ENCODE results near the gene KRTAP4-6.

GRCh38 chr17:41133880-41134735 is 6.2 kb downstream of the KRTAP4-6 start:
- TF ChIP-seq, protein P1, sequence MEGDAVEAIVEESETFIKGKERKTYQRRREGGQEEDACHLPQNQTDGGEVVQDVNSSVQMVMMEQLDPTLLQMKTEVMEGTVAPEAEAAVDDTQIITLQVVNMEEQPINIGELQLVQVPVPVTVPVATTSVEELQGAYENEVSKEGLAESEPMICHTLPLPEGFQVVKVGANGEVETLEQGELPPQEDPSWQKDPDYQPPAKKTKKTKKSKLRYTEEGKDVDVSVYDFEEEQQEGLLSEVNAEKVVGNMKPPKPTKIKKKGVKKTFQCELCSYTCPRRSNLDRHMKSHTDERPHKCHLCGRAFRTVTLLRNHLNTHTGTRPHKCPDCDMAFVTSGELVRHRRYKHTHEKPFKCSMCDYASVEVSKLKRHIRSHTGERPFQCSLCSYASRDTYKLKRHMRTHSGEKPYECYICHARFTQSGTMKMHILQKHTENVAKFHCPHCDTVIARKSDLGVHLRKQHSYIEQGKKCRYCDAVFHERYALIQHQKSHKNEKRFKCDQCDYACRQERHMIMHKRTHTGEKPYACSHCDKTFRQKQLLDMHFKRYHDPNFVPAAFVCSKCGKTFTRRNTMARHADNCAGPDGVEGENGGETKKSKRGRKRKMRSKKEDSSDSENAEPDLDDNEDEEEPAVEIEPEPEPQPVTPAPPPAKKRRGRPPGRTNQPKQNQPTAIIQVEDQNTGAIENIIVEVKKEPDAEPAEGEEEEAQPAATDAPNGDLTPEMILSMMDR (conservative IDR thresholded peaks at IDR 0.05; ENCODE audit: low read depth, low read length) = no peak
- no peak for TF ChIP-seq EZH2phosphoT487 (IDR thresholded peaks at IDR 0.05; ENCODE audit: borderline replicate concordance, low read length)
- TF ChIP-seq EZH2 (IDR thresholded peaks at IDR 0.05; ENCODE audit: low read length, unreplicated experiment) = no peak
